Peyer's patch (tissue), 4 donors: ENCODE data around the gene SRC. TPM values are rescaled to one million over a fixed set of nuclear protein-coding genes. Genes with fewer than 3 reads are reported as not detected.

Experiments used
- DNase-seq, 3 donors: peaks; one replicate each; pipeline ENCODE4 v3.0.0-alpha.2; 2017 to 2019
- H3K27ac ChIP-seq, 4 donors: fragments of 200-600 bp; sonication (generic); one replicate each; pipeline ENCODE4 v1.5.1; 2016 to 2019
- H3K27me3 ChIP-seq, 2 donors: fragments of 200-600 bp; sonication (generic); one replicate each; pipeline ENCODE4 v1.5.1; 2019
- H3K36me3 ChIP-seq, 3 donors: fragments of 200-600 bp; sonication (generic); one replicate each; pipeline ENCODE4 v1.5.1; 2016 to 2019
- H3K4me1 ChIP-seq, 4 donors: fragments of 200-600 bp; sonication (generic); one replicate each; pipeline ENCODE4 v1.5.1; 2016 to 2019
- H3K4me3 ChIP-seq, 4 donors: fragments of 200-600 bp; sonication (generic); 1 replicate in 3 of 4; 2 replicates in 1 of 4; pipeline ENCODE4 v1.5.1; 2016 to 2019; ENCODE audit warnings: mild to moderate bottlenecking in 1 of 4
- H3K9me3 ChIP-seq, 4 donors: fragments of 200-600 bp; sonication (generic); one replicate each; pipeline ENCODE4 v1.5.1; 2016 to 2019; ENCODE audit warnings: mild to moderate bottlenecking in 1 of 4
- CTCF ChIP-seq, 6 experiments: fragments of 450-650 bp in 4 of 6; fragments of 200-600 bp in 2 of 6; sonication (generic) in 1 of 6; IDR thresholded peaks; one replicate each; pipeline ENCODE4 v1.5.1; 2017 to 2019; ENCODE audit warnings: antibody characterized with exemption in 6 of 6, mild to moderate bottlenecking in 3 of 6, moderate library complexity in 1 of 6
- POLR2A ChIP-seq, 2 donors: fragments of 450-650 bp; IDR thresholded peaks; one replicate each; pipeline ENCODE4 v1.5.1; 2017; ENCODE audit warnings: antibody characterized with exemption in 2 of 2, mild to moderate bottlenecking in 2 of 2, moderate library complexity in 2 of 2
- total RNA-seq, 4 donors: library from RNA; depleted of rRNA; stranded (reverse); fragments of >200 nt; gene quantifications; one replicate each; pipeline ENCODE4 v1.1.0, GENCODE V29; 2016

SRC gene
- total RNA-seq, 4 donors from 2014 or later, result 85.8 to 187 (median 146) TPM

- TF ChIP-seq CTCF (IDR thresholded peaks at IDR 0.05), result no peak
- no peak for TF ChIP-seq POLR2A (IDR thresholded peaks at IDR 0.05)
- Histone ChIP-seq H3K9me3 (no peaks in the 10 kb centered on the region), H3K4me1 (peaks cover 5 to 40% (median 21%) of the 10 kb centered on the region in 4 donors), H3K4me3 (no peak overlapping the region), H3K27ac (no peak overlapping the region), H3K36me3 (no peaks in the 10 kb centered on the region), H3K27me3 (no peaks in the 10 kb centered on the region)
- peak in 1 of 3 donors; percentile 22 for DNase-seq
These were observed 12.7 kb upstream of the SRC start for GRCh38 chr20:37333130-37333847.

- no peaks in the 10 kb centered on the region for H3K36me3 ChIP-seq
- H3K27me3 ChIP-seq, result no peaks in the 10 kb centered on the region
- H3K27ac ChIP-seq, result no peak overlapping the region
- H3K4me3 ChIP-seq, result no peak overlapping the region
- DNase-seq, result peak in 1 of 3 donors; percentile 50
- H3K9me3 ChIP-seq, result no peaks in the 10 kb centered on the region
- peaks cover 5 to 34% (median 21%) of the 10 kb centered on the region in 4 donors for H3K4me1 ChIP-seq
- TF ChIP-seq POLR2A (IDR thresholded peaks at IDR 0.05) (no peak), CTCF (IDR thresholded peaks at IDR 0.05) (no peak)
These were observed 12.1 kb upstream of the SRC start for GRCh38 chr20:37333848-37334318.

- Histone ChIP-seq H3K4me1 (peaks cover 5 to 32% (median 21%) of the 10 kb centered on the region in 4 donors), H3K27ac (no peak overlapping the region)
- no peak for TF ChIP-seq CTCF (IDR thresholded peaks at IDR 0.05)
- TF ChIP-seq POLR2A (IDR thresholded peaks at IDR 0.05), result no peak
These were observed 11.5 kb upstream of the SRC start for GRCh38 chr20:37334450-37334849.

GRCh38 chr20:37335642-37336368 lies 10.1 kb upstream of the SRC start:
- Histone ChIP-seq H3K4me3 (peak overlapping the region in 2 of 4 donors; percentile 9 to 33), H3K36me3 (no peaks in the 10 kb centered on the region), H3K9me3 (no peaks in the 10 kb centered on the region), H3K27ac (peak overlapping the region; percentile 58 to 84 (median 77)), H3K4me1 (peaks cover 5 to 32% (median 21%) of the 10 kb centered on the region in 4 donors), H3K27me3 (no peaks in the 10 kb centered on the region)
- TF ChIP-seq CTCF (IDR thresholded peaks at IDR 0.05), result no peak
- peak; percentile 62 to 65 for TF ChIP-seq POLR2A (IDR thresholded peaks at IDR 0.05)
- peak in 1 of 3 donors; percentile 83 for DNase-seq

More at GRCh38 chr20:37334450-37334849, 11.5 kb upstream of the SRC start:
- no peaks in the 10 kb centered on the region for H3K27me3 ChIP-seq
- H3K36me3 ChIP-seq, result no peaks in the 10 kb centered on the region
- peak in 1 of 3 donors; percentile 7 for DNase-seq
- no peaks in the 10 kb centered on the region for H3K9me3 ChIP-seq
- H3K4me3 ChIP-seq, result no peak overlapping the region

- no peaks in the 10 kb centered on the region for H3K27me3 ChIP-seq
- TF ChIP-seq CTCF (IDR thresholded peaks at IDR 0.05) (no peak), POLR2A (IDR thresholded peaks at IDR 0.05) (no peak)
- H3K4me3 ChIP-seq, result peak overlapping the region in 3 of 4 donors; percentile 9 to 33 (median 12)
- no peaks in the 10 kb centered on the region for H3K9me3 ChIP-seq
- peaks cover 5 to 32% (median 21%) of the 10 kb centered on the region in 4 donors for H3K4me1 ChIP-seq
- H3K27ac ChIP-seq, result peak overlapping the region; percentile 58 to 84 (median 77)
- DNase-seq, result peak; percentile 72 to 82 (median 78)
- H3K36me3 ChIP-seq, result no peaks in the 10 kb centered on the region
These were observed 9.4 kb upstream of the SRC start for GRCh38 chr20:37336369-37337207.
